ENCODE measurements around the gene MICALL1.

MICALL1 gene

DNA sequence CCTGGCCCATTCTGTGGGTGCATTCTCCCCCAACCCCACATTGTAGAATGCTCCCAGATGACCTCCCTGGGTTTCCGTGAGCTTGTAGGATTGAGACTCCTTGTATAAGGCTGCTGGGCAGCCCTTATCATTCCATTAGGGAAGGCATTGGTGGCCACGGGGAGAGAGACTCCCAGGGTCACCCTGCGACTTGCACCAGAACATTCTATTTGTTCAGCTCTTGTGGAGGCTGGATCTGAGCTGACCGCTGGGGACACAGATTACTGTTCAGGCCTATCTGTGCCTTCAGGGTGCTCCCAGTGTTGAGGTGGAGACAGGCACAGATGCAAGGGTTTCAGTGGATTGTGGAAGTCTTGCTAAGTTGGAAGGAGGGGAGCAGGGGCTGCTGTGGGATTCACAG, 17.8 kb downstream of the MICALL1 start:
- H3K36me3 ChIP-seq, result peaks cover 72% of the 10 kb centered on the region
- H3K27ac ChIP-seq, result no peak overlapping the region
- peaks cover 5 to 6% of the 10 kb centered on the region in 2 experiments for H3K4me1 ChIP-seq (ENCODE audit: control insufficient read depth in 1 of 2, insufficient read depth in 1 of 2, low read depth in 1 of 2, low read length in 1 of 2)
- TF ChIP-seq CTCF (IDR thresholded peaks at IDR 0.05), result no peak
- no peaks in the 10 kb centered on the region for H3K9me3 ChIP-seq
- H3K4me3 ChIP-seq (ENCODE audit: low read depth in 1 of 2, low read length in 1 of 2), result no peak overlapping the region
- H3K27me3 ChIP-seq, result no peaks in the 10 kb centered on the region

GRCh38 chr22:37924386-37925065, 18.4 kb downstream of the MICALL1 start:
- no peak for TF ChIP-seq CTCF (IDR thresholded peaks at IDR 0.05)
- Histone ChIP-seq H3K9me3 (no peaks in the 10 kb centered on the region), H3K27ac (no peak overlapping the region), H3K4me1 (ENCODE audit: control insufficient read depth in 1 of 2, insufficient read depth in 1 of 2, low read depth in 1 of 2, low read length in 1 of 2) (peaks cover 5 to 6% of the 10 kb centered on the region in 2 experiments), H3K27me3 (no peaks in the 10 kb centered on the region), H3K4me3 (ENCODE audit: low read depth in 1 of 2, low read length in 1 of 2) (no peak overlapping the region), H3K36me3 (peaks cover 73% of the 10 kb centered on the region)

DNA sequence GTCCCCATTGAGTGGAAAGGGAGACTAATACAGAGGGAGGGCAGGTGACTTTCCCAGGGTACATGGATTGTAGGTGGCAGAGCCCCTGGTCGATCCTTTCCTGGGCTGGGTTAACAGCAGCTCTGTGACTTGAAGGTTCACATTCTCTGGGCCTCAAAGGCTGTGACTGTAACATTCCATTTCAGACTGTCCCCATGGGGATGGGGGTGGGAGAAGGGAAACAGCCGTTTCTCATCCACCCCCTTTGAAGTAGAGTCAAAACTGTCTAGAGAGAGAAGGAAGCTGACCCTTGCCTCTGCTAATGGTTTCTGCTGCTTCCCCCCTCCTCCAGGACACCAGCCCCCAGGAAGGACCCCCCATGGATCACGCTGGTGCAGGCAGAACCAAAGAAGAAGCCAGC, 19.2 kb downstream of the MICALL1 start:
- H3K27me3 ChIP-seq, result no peaks in the 10 kb centered on the region
- H3K36me3 ChIP-seq, result peaks cover 81% of the 10 kb centered on the region
- H3K9me3 ChIP-seq, result no peaks in the 10 kb centered on the region
- no peak for TF ChIP-seq CTCF (IDR thresholded peaks at IDR 0.05)
- peaks cover under 1% of the 10 kb centered on the region in 2 experiments for H3K4me1 ChIP-seq (ENCODE audit: control insufficient read depth in 1 of 2, insufficient read depth in 1 of 2, low read depth in 1 of 2, low read length in 1 of 2)
- no peak overlapping the region for H3K27ac ChIP-seq
- H3K4me3 ChIP-seq (ENCODE audit: low read depth in 1 of 2, low read length in 1 of 2), result no peak overlapping the region

DNA sequence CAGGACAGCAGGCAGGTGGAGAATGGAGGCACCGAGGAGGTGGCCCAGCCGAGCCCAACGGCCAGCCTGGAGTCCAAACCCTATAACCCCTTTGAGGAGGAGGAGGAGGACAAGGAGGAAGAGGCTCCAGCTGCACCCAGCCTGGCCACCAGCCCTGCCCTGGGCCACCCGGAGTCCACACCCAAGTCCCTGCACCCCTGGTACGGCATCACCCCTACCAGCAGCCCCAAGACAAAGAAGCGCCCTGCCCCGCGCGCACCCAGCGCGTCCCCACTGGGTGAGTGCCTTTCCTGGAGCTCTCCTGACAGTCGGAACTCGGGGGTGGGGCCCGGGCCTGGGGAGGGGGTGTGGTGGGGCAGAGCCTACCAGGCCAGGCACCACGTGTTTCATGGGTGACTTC, 19.7 kb downstream of the MICALL1 start:
- Histone ChIP-seq H3K27ac (no peak overlapping the region), H3K9me3 (no peaks in the 10 kb centered on the region), H3K36me3 (peaks cover 81% of the 10 kb centered on the region), H3K4me1 (ENCODE audit: control insufficient read depth in 1 of 2, insufficient read depth in 1 of 2, low read depth in 1 of 2, low read length in 1 of 2) (no peaks in the 10 kb centered on the region), H3K27me3 (no peaks in the 10 kb centered on the region), H3K4me3 (ENCODE audit: low read depth in 1 of 2, low read length in 1 of 2) (no peak overlapping the region)
- TF ChIP-seq CTCF (IDR thresholded peaks at IDR 0.05), result no peak

- H3K9me3 ChIP-seq, result no peaks in the 10 kb centered on the region
- H3K27me3 ChIP-seq, result no peaks in the 10 kb centered on the region
- H3K36me3 ChIP-seq, result peaks cover 78% of the 10 kb centered on the region
- no peaks in the 10 kb centered on the region for H3K4me1 ChIP-seq (ENCODE audit: control insufficient read depth in 1 of 2, insufficient read depth in 1 of 2, low read depth in 1 of 2, low read length in 1 of 2)
- H3K4me3 ChIP-seq (ENCODE audit: low read depth in 1 of 2, low read length in 1 of 2), result no peak overlapping the region
- no peak overlapping the region for H3K27ac ChIP-seq
- no peak for TF ChIP-seq CTCF (IDR thresholded peaks at IDR 0.05)
Observed at GRCh38 chr22:37926358-37926757, 20.3 kb downstream of the MICALL1 start.

Measured in neutrophil (primary cell).